ENCODE data around the gene AUP1. TPM values are rescaled to one million over a fixed set of nuclear protein-coding genes. Genes with fewer than 3 reads are reported as not detected.

The AUP1 gene
- total and polyA plus RNA-seq, 10 of the 15 experiments (the other 5 are each of a cell fraction or from before 2014, with no cell fraction given) = 39.1 to 215 (median 138) TPM

DNA sequence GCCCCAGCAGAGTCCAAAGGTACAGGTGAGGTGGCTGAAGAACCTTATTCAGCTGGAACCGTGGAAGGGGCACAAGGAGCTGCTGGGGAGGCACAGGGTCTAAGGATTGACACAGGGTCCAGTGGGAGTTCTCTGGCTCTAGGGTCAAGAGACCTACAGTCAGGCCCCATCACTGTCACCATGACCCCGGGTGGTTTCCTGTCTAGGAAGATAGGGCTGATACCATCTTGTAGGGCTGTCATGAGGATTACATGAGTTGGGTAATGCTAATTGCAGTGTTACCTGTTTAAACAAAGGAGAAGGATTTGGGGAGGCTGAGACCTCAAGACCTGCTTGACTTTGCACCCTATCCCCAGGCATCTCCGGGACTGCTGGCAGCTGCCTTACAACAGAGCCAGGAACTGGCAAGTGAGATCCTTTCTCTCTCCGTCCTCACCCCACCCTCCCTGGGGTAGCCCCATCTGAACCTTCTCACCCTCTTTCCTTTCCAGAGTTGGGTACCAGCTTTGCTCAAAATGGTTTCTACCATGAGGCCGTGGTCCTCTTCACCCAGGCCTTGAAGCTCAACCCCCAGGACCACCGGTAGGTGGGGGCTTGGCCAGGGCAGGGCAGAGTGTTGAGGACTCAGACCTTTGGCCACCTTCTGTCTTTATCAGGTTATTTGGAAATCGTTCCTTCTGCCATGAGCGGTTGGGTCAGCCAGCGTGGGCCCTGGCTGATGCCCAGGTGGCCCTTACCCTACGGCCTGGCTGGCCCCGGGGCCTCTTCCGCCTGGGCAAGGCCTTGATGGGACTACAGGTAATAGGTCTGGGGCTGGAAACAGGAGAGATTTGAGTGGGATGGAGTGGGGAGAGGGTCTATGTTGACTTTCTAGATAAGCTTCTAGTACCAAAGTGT lies 37.6 kb downstream of the AUP1 start:
- H3K36me3 ChIP-seq (ENCODE audit: control insufficient read depth in 2 of 2, insufficient read depth in 2 of 2, low read length in 1 of 2) = peaks cover 12 to 13% of the 10 kb centered on the region in 2 experiments
- no peaks in the 10 kb centered on the region for H4K20me1 ChIP-seq (ENCODE audit: control insufficient read depth, insufficient read depth)
- ATAC-seq (no peak), DNase-seq (ENCODE audit: low read depth, low spot score) (no peak), FAIRE-seq (no peak)
- no peak overlapping the region for H3K9ac ChIP-seq (ENCODE audit: control insufficient read depth, insufficient read depth, low read length)
- no peak overlapping the region for H3K4me3 ChIP-seq
- SMC1A ChIA-PET (ENCODE audit: uncharacterized antibody, unreplicated experiment) = no interaction called here
- H3K79me2 ChIP-seq (ENCODE audit: control insufficient read depth, insufficient read depth, low read length) = no peaks in the 10 kb centered on the region
- POLR2A ChIA-PET = no interaction called here
- RAD21 ChIA-PET (ENCODE audit: unreplicated experiment) = no interaction called here
- H3K27me3 ChIP-seq (replicated peaks in 1 of 2; ENCODE audit: control insufficient read depth in 2 of 2, insufficient read depth in 2 of 2, low read length in 1 of 2) = no peaks in the 10 kb centered on the region
- CTCF ChIA-PET = interaction anchor here (1.3 to 19.4 kb wide), 3 partner anchors 9 to 96 kb away, joined by 6 to 280 read pairs (median 10); partner anchors contain the start of genes CCDC142 and TTC31
- no peaks in the 10 kb centered on the region for H3K4me1 ChIP-seq (ENCODE audit: control insufficient read depth, insufficient read depth, low read length)
- H2AFZ ChIP-seq (ENCODE audit: control insufficient read depth, low read depth, low read length) = no peak overlapping the region
- WGBS (ENCODE audit: insufficient coverage, insufficient replicate concordance, low lambda C conversion rate, missing lambda C conversion rate) = 97% methylated on average over 12 of the region's 12 CpGs
- in situ Hi-C loops (cut with MboI) (no loop called here), intact Hi-C loops (cut with micrococcal nuclease; ENCODE audit: unreplicated experiment) (no loop called here)
- TF ChIP-seq POLR2A (IDR thresholded peaks at IDR 0.05; ENCODE audit: low read depth, low read length) (no peak), ZSCAN29 (IDR thresholded peaks at IDR 0.05) (no peak), LARP7 (IDR thresholded peaks at IDR 0.05) (no peak), EED (IDR thresholded peaks at IDR 0.05; ENCODE audit: low read depth) (no peak)
- H3K4me2 ChIP-seq (ENCODE audit: control insufficient read depth, insufficient read depth) = no peak overlapping the region
- no peaks in the 10 kb centered on the region for H3K9me3 ChIP-seq (replicated peaks; ENCODE audit: control insufficient read depth, insufficient read depth, low read length)
- no TSS peak for BruUV-seq (replicated peaks)
- H3K27ac ChIP-seq (ENCODE audit: control insufficient read depth, insufficient read depth) = no peak overlapping the region

DNA sequence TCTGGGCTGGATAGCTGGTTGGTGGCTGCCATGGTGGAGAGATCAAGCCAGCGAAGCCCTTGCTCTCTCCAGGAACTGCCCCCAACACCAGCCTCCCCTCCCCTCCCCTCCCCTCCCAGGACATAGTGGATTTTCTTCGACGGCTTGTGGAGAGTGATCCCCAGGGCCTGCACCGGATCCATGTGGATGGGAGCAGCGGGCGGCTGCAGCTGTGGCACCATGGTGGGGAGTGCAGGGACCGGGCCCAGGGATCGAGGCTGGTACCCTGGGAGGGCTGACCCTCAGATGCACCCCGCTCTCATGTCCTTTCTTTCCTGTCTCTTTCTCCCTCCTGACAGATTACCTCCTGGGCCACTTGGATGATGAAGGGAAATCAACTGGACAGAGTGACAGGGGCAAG lies 39.6 kb downstream of the AUP1 start:
- no peak for FAIRE-seq
- no peaks in the 10 kb centered on the region for H3K4me1 ChIP-seq (ENCODE audit: control insufficient read depth, insufficient read depth, low read length)
- ChIA-PET RAD21 (ENCODE audit: unreplicated experiment) (no interaction called here), CTCF (interaction anchor here (0.9 to 19.4 kb wide), 2 partner anchors 42 to 98 kb away, joined by 5 to 280 read pairs; no protein-coding TSS in a partner anchor), SMC1A (ENCODE audit: uncharacterized antibody, unreplicated experiment) (interaction anchor here (1.0 to 1.9 kb wide), 3 partner anchors 13 to 97 kb away, joined by 4 to 5 read pairs (median 4); partner anchors contain the start of genes AUP1 and HTRA2), POLR2A (interaction anchor here (1.0 kb wide), 1 partner anchor 21 kb away, joined by 3 read pairs; no protein-coding TSS in a partner anchor)
- DNase-seq (ENCODE audit: low read depth, low spot score) = no peak
- H3K79me2 ChIP-seq (ENCODE audit: control insufficient read depth, insufficient read depth, low read length) = no peaks in the 10 kb centered on the region
- H3K4me2 ChIP-seq (ENCODE audit: control insufficient read depth, insufficient read depth) = no peak overlapping the region
- no peak for ATAC-seq
- WGBS (ENCODE audit: insufficient coverage, insufficient replicate concordance, low lambda C conversion rate, missing lambda C conversion rate) = 96% methylated on average over 8 of the region's 9 CpGs
- no peaks in the 10 kb centered on the region for H4K20me1 ChIP-seq (ENCODE audit: control insufficient read depth, insufficient read depth)
- H3K9me3 ChIP-seq (replicated peaks; ENCODE audit: control insufficient read depth, insufficient read depth, low read length) = no peaks in the 10 kb centered on the region
- H3K27ac ChIP-seq (ENCODE audit: control insufficient read depth, insufficient read depth) = no peak overlapping the region
- no TSS peak for BruUV-seq (replicated peaks)
- H3K27me3 ChIP-seq (replicated peaks in 1 of 2; ENCODE audit: control insufficient read depth in 2 of 2, insufficient read depth in 2 of 2, low read length in 1 of 2) = no peaks in the 10 kb centered on the region
- in situ Hi-C loops (cut with MboI) (loop anchor here (10.0 kb wide), 1 partner anchor 95 kb away; no protein-coding TSS in a partner anchor), intact Hi-C loops (cut with micrococcal nuclease; ENCODE audit: unreplicated experiment) (no loop called here)
- H3K9ac ChIP-seq (ENCODE audit: control insufficient read depth, insufficient read depth, low read length) = no peak overlapping the region
- no peak overlapping the region for H2AFZ ChIP-seq (ENCODE audit: control insufficient read depth, low read depth, low read length)
- H3K36me3 ChIP-seq (ENCODE audit: control insufficient read depth in 2 of 2, insufficient read depth in 2 of 2, low read length in 1 of 2) = peaks cover 12 to 13% of the 10 kb centered on the region in 2 experiments
- no peak overlapping the region for H3K4me3 ChIP-seq
- no peak for TF ChIP-seq CHD1 (IDR thresholded peaks at IDR 0.05; ENCODE audit: low read depth, low read length)

All from GM12878 (cell line).